HG02884 (cell line): ENCODE results near the gene GATAD2B.

ENCODE experiments used
- ATAC-seq: cut with Tn5 transposase; IDR thresholded peaks from one replicate; pipeline ENCODE4 v1.9.1; 2021; ENCODE audit warnings: mild to moderate bottlenecking, moderate library complexity; ENCODE audit not compliant: unreplicated experiment

Gene GATAD2B

DNA sequence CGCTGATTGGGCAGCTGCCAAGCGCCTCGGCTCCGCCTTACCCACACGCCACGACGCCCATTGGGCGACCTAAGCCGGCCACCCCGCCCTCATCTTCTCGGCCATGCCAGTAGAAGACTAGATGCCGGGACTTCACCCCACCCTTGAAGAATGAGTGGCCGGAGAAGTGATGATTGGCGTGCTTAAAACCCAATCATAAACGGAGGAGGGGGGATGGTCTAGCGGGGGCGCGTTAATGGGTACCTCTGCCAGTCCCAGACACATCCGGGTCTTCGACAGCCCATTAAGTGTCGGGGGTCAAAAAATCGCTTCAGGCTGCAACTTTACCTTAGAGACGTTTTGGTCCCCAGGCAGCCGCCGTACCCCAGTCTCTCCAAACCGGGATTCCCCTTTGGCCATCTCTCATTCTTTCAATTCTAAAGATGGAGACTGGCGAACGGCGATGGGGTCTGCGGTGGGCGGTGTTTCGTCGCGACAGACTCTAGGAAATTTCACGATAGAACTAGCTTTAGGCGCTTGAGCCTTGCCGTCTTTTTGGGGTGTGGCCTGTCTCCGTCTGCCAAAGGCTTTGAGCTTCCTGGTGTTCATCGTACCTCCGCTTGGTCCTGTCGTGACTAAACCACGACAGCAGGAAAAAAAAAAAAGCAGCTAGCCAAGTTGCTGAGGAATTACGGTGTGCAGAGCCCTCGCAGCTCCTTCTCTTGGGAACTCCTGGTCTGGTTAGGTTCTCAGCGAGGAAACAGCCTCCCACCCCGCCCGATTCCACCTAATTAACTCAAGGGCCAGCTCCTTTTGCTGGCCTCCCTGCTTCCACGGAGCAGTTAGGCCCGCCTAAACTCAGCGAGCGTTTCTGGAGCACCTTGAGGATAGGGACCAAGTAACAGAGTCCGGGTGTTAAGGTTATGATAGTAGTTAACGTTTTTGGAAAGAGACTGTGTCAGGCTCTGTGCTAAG, at the start of gene GATAD2B:
Gene GATAD2B, minus strand, starts transcription at position 1 of the 954 bp plus-strand sequence. CDS start 94,625 bp downstream, outside the sequence.
- ATAC-seq, result peak; percentile 89

DNA sequence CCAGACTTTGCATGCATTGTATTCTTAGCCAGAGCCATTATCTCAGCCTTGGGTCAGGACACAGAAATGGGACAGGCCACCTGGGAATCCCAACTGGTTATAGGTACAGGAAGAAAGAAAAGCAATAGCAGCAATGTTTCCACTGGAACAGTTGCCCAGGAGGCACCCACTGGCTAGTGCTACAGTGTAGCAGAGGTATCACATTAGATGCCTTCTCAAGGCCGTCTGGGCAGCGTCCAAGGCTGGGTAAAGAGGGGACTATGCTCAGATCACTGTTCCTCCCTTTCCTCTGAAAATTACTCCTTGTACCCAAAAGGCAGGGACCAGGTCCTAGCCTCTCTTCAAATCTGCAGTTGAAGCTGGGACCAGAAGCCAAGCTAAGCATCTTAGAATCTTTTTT, 47.6 kb upstream of the GATAD2B start:
- no peak for ATAC-seq

GRCh38 chr1:153968972-153969371, 46.2 kb upstream of the GATAD2B start:
- no peak for ATAC-seq

- ATAC-seq, result no peak
Measured at GRCh38 chr1:153968408-153968807, 45.6 kb upstream of the GATAD2B start.

DNA sequence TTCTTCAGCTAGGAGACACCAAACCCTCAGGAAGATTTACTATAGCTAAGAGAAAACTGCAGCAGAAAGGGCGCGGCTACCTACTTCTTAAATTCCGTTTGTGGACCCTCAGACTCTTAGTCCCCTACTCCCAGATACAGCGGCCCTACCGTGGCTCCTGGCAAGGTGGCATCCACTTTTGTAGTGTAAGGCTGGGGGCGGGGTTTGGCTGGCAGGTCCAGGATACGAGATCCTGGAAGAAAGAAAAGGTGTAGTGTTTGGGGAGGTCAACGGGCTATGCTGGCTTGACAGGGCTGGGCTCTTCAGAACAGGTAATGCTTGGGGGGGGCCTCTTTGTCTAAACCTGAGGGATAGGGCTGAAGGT, 45.2 kb upstream of the GATAD2B start:
- no peak for ATAC-seq

DNA sequence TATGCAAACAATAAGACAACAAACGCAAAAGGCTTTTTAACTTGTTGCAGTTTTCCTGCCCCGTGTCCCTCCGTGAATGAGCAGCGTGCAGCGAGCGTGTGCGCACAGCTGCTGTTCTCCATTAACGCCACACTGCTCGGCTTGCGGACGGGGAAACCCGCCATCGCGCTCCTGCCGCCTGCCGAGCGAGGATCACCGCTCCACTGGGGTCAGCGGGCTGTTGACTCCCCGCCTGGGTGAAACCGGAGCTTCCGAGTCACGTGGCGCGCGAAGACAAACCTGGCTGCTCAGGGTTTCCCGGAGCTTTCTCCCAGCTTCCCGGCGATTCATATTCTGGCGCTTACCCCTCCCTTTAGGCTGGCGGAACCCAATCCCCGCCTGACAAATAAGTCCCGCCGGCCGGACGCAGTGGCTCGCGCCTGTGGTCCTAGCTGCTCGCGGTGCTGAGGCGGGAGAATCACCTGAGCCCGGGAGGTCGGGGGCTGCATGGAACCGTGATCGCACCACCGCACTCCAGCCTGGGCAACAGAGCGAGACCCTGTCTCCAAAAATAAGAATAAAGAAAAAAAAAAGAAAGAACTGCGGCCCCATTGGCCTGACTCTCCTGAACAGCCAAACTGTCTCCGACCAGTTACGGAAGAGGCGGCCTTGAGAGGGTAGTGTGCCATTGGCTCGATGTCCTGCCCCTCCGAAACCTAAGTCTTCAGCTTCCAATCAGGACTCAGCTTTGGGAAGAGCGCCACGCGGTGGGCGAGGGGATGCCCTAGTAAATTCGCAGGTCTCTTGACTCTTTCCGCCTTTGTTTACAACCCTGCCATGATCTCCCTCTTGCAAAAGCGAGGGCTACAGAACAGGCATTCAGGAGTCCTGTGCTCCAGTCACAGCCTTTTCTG, 44.6 kb upstream of the GATAD2B start, which contains the start of gene CREB3L4:
Gene CREB3L4, plus strand, starts transcription at position 796 of the 893 bp plus-strand sequence. CDS start 624 bp downstream, outside the sequence.
- peak; percentile 64 for ATAC-seq

GRCh38 chr1:153963850-153964331, 41.1 kb upstream of the GATAD2B start:
- ATAC-seq, result no peak

- no peak for ATAC-seq
Measured at GRCh38 chr1:153963030-153963849, 40.5 kb upstream of the GATAD2B start, which contains the start of gene SLC39A1. SLC39A1 (minus strand) TSS chr1:153963537; CDS start chr1:153962715, 822 bp downstream.

- ATAC-seq, result no peak
Measured at GRCh38 chr1:153962088-153963029, 39.6 kb upstream of the GATAD2B start.

GRCh38 chr1:153961421-153961820, 38.6 kb upstream of the GATAD2B start:
- no peak for ATAC-seq

DNA sequence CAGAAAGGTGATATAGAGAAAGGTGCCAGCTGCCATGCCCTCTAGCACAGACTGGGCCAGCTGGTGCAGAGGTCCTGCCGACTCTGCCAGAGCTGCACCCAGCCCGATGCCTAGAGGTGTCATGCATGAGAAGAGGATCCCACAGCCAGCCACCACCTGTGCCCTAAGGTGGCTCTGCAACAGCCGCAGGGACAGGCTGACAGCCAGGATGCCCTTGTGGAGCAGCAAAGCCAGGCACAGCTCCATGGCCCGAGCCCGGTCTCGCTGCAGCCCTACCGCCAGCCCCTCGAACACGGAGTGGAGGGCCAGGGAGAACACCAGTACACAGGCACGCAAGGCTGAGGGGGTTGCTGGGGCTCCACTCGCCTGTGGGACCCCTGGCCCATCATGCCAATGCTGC, 37.4 kb upstream of the GATAD2B start:
- no peak for ATAC-seq

DNA sequence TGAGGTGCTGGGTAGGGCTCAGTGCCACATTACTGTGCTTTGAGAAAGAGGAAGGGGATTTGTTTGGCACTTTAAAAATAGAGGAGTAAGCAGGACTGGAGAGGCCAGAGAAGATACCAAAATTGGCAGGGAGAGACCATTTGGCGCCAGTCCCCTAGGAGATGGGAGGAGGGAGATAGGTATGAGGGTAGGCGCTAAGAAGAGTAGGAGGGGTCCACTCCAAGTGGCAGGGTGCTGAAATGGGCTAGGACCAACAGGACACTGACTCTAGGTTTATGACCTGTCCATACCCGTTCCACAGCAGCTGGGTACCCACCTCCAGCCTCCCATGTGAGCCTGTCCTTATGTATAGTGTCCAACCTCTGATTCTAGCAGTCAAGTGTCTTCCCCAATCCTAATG, 36.7 kb upstream of the GATAD2B start:
- ATAC-seq, result no peak

GRCh38 chr1:153958961-153959260, 36.1 kb upstream of the GATAD2B start:
- ATAC-seq, result no peak

GRCh38 chr1:153958111-153958960, 35.6 kb upstream of the GATAD2B start, which contains the start of gene CRTC2:
CRTC2 (minus strand) TSS chr1:153958612; CDS start chr1:153958497, 115 bp downstream.
- ATAC-seq, result peak; percentile 78

GRCh38 chr1:153957744-153958110, 35.0 kb upstream of the GATAD2B start:
- peak; percentile 14 for ATAC-seq

DNA sequence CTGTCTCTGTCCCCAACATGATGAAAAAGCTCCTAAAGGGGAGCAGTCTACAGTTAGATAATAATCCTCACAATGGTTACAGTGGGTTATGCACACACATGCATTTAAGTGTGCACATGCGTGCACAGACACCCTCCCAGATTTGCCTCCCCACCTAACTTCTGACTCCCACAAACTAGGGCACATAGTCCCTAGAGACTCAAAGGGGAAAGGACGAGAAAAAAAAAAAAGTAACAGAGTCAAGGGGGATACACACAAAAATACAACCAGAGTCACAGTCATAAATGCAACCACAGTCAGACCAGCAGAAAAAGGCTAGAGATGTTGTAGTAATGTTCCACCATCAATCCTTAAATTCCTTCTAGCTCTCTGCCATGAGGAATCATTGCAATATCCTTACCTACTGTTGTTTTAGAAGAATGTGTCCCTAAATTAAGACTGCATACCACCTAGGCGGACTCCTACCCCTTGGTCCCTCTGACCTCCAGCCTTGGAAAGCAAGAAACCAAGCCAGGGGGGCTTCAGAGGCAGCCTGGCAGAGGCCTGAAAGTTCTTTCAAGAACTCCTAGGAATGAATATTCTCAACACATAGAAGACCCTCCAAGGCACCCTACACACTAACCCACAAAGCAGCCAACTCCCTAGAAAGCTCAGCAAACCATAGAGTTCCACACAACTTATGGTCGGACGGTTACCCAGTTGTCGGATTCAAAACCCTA, 34.4 kb upstream of the GATAD2B start:
- ATAC-seq, result no peak

DNA sequence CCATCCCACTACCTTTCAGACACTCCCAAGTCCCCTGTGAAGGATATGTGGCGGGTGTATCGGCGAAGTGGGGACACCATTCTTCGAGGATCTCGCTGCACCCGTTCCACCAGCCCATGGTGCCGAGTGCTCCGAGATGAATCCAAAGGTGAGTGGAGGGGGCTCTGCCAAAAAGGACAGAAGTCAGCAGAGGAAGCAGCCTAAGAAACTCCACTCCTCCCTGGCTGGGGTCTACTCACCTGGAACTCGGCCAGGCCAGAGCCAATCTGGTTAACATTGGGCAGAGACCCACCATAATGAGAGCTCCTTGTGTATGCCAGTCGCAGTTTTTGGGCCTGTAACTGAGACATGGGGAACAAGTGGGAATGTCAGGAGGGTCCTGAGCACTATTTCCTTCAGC, 32.1 kb upstream of the GATAD2B start:
- no peak for ATAC-seq

GRCh38 chr1:153953859-153954365, 31.1 kb upstream of the GATAD2B start:
- ATAC-seq, result no peak
